ENCODE measurements around the gene RPN2.

GRCh38 chr20:37155987-37156386 lies 23.1 kb upstream of the RPN2 start:
- TF ChIP-seq POLR2A (IDR thresholded peaks at IDR 0.05; ENCODE audit: low read length) (no peak), GATA1 (IDR thresholded peaks at IDR 0.05; ENCODE audit: low read depth, low read length) (no peak)

Measured in erythroblast (primary cell).